ENCODE measurements around the gene LSM12. TPM values are rescaled to one million over a fixed set of nuclear protein-coding genes. Genes with fewer than 3 reads are reported as not detected.
A peak's percentile ranks its signal among the peaks of the same experiment; 100 is the strongest.

LSM12 gene
- total RNA-seq, 2 experiments from 2014 or later: 34.6 to 36.1 TPM

GRCh38 chr17:44086364-44087311 lies 20.2 kb upstream of the LSM12 start:
- no peaks in the 10 kb centered on the region for H3K9me3 Mint-ChIP-seq
- DNase-seq (peak in 10 of 14 experiments; percentile 10 to 78 (median 38)), ATAC-seq (ENCODE audit: poor library complexity) (peak; percentile 76)
- H3K27ac ChIP-seq (ENCODE audit: low read depth in 1 of 2, low read length in 2 of 2): no peak overlapping the region
- no peaks in the 10 kb centered on the region for H3K27me3 ChIP-seq (ENCODE audit: control insufficient read depth in 1 of 2, insufficient read depth in 2 of 2, low read length in 2 of 2)
- peaks cover 64% of the 10 kb centered on the region for H3K36me3 Mint-ChIP-seq (ENCODE audit: low read depth)
- POLR2A ChIA-PET: no interaction called here
- intact Hi-C loops (cut with DNase I, micrococcal nuclease): loop anchor here in 1 of 2 experiments (10.0 kb wide), 1 partner anchor 862 kb away; the partner anchor contains the start of gene CCDC200
- peaks cover 6% of the 10 kb centered on the region for H3K4me1 ChIP-seq (ENCODE audit: insufficient read depth, low read length)
- H3K27ac Mint-ChIP-seq: no peak overlapping the region
- no peaks in the 10 kb centered on the region for H3K9me3 ChIP-seq (ENCODE audit: control insufficient read depth in 1 of 2, insufficient read depth in 1 of 2, low read length in 2 of 2)
- CTCF ChIA-PET: interaction anchor here (0.8 kb wide), 1 partner anchor 132 kb away, joined by 3 read pairs; no protein-coding TSS in a partner anchor
- no peaks in the 10 kb centered on the region for H3K4me1 Mint-ChIP-seq (ENCODE audit: low read depth)
- H3K27me3 Mint-ChIP-seq: no peaks in the 10 kb centered on the region
- H3K36me3 ChIP-seq (ENCODE audit: insufficient read depth, low read length): peaks cover 48% of the 10 kb centered on the region
- no peak for TF ChIP-seq CTCF (IDR thresholded peaks at IDR 0.05)
- H3K4me3 ChIP-seq (ENCODE audit: low read length): no peak overlapping the region
- no peak overlapping the region for H3K4me3 Mint-ChIP-seq

- DNase-seq: no peak
- H3K27me3 ChIP-seq (ENCODE audit: control insufficient read depth in 1 of 2, insufficient read depth in 2 of 2, low read length in 2 of 2): no peaks in the 10 kb centered on the region
- Mint-ChIP-seq H3K9me3 (no peaks in the 10 kb centered on the region), H3K27me3 (no peaks in the 10 kb centered on the region), H3K36me3 (ENCODE audit: low read depth) (peaks cover 59% of the 10 kb centered on the region), H3K4me1 (ENCODE audit: low read depth) (no peaks in the 10 kb centered on the region), H3K27ac (peak overlapping the region; percentile 67), H3K4me3 (no peak overlapping the region)
- ChIA-PET POLR2A (no interaction called here), CTCF (interaction anchor here (0.8 kb wide), 1 partner anchor 132 kb away, joined by 3 read pairs; no protein-coding TSS in a partner anchor)
- H3K27ac ChIP-seq (ENCODE audit: low read depth in 1 of 2, low read length in 2 of 2): no peak overlapping the region
- no peak for ATAC-seq (ENCODE audit: poor library complexity)
- no peaks in the 10 kb centered on the region for H3K9me3 ChIP-seq (ENCODE audit: control insufficient read depth in 1 of 2, insufficient read depth in 1 of 2, low read length in 2 of 2)
- H3K36me3 ChIP-seq (ENCODE audit: insufficient read depth, low read length): peaks cover 41% of the 10 kb centered on the region
- no peak overlapping the region for H3K4me3 ChIP-seq (ENCODE audit: low read length)
- intact Hi-C loops (cut with DNase I, micrococcal nuclease): loop anchor here in 1 of 2 experiments (10.0 kb wide), 1 partner anchor 861 kb away; the partner anchor contains the start of gene CCDC200
- H3K4me1 ChIP-seq (ENCODE audit: insufficient read depth, low read length): peaks cover 6% of the 10 kb centered on the region
- no peak for TF ChIP-seq CTCF (IDR thresholded peaks at IDR 0.05)
These were observed 19.4 kb upstream of the LSM12 start for GRCh38 chr17:44085908-44086307.

- H3K4me3 Mint-ChIP-seq: no peak overlapping the region
- ChIA-PET CTCF (no interaction called here), POLR2A (no interaction called here)
- no peak overlapping the region for H3K4me3 ChIP-seq (ENCODE audit: low read length)
- peaks cover 69% of the 10 kb centered on the region for H3K36me3 Mint-ChIP-seq (ENCODE audit: low read depth)
- no peaks in the 10 kb centered on the region for H3K27me3 ChIP-seq (ENCODE audit: control insufficient read depth in 1 of 2, insufficient read depth in 2 of 2, low read length in 2 of 2)
- no peaks in the 10 kb centered on the region for H3K9me3 ChIP-seq (ENCODE audit: control insufficient read depth in 1 of 2, insufficient read depth in 1 of 2, low read length in 2 of 2)
- H3K27ac Mint-ChIP-seq: no peak overlapping the region
- no peak overlapping the region for H3K27ac ChIP-seq (ENCODE audit: low read depth in 1 of 2, low read length in 2 of 2)
- H3K4me1 Mint-ChIP-seq (ENCODE audit: low read depth): no peaks in the 10 kb centered on the region
- peaks cover 6% of the 10 kb centered on the region for H3K4me1 ChIP-seq (ENCODE audit: insufficient read depth, low read length)
- peaks cover 46% of the 10 kb centered on the region for H3K36me3 ChIP-seq (ENCODE audit: insufficient read depth, low read length)
- DNase-seq (no peak), ATAC-seq (ENCODE audit: poor library complexity) (no peak)
- no peaks in the 10 kb centered on the region for H3K9me3 Mint-ChIP-seq
- intact Hi-C loops (cut with DNase I, micrococcal nuclease): loop anchor here in 1 of 2 experiments (5.0 to 10.0 kb wide), 2 partner anchors 278 to 860 kb away; partner anchors contain the start of gene CCDC200
- no peaks in the 10 kb centered on the region for H3K27me3 Mint-ChIP-seq
- TF ChIP-seq CTCF (IDR thresholded peaks at IDR 0.05): no peak
These were observed 18.4 kb upstream of the LSM12 start for GRCh38 chr17:44084921-44085320.

Data from CD4-positive, alpha-beta T cell (primary cell).